Breast epithelium (tissue), 3 donors: ENCODE results near the gene C9orf72.

Source experiments
- POLR2A ChIP-seq: fragments of 450-650 bp; IDR thresholded peaks from one replicate; pipeline ENCODE4 v1.6.1; 2016; ENCODE audit warnings: antibody characterized with exemption, mild to moderate bottlenecking, moderate library complexity
- TF ChIP-seq, protein P1 (sequence below), 3 donors: fragments of 450-650 bp; IDR thresholded peaks; one replicate each; pipeline ENCODE4 v1.5.1; 2016 to 2017; ENCODE audit warnings: antibody characterized with exemption in 3 of 3, mild to moderate bottlenecking in 3 of 3, moderate library complexity in 3 of 3

DNA sequence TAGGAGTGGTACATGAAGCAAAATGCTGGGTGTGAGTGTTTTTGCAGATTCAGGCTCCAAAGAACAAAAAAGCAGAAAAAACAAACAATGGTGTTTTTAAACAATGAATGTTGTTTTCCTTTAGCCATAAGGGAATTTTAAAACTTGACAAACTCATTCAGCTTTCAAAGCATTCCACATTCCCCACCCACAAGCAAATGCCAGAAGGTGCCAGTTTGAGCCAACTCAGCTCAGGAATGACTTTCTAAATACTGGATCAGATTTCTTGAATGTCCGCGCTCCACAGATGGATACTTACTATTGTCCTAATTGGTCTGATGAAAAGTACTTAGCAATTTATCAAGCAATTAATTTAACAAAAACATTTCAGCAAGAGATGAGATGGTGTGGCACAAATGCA, 30.8 kb downstream of the C9orf72 start:
- TF ChIP-seq, protein P1, sequence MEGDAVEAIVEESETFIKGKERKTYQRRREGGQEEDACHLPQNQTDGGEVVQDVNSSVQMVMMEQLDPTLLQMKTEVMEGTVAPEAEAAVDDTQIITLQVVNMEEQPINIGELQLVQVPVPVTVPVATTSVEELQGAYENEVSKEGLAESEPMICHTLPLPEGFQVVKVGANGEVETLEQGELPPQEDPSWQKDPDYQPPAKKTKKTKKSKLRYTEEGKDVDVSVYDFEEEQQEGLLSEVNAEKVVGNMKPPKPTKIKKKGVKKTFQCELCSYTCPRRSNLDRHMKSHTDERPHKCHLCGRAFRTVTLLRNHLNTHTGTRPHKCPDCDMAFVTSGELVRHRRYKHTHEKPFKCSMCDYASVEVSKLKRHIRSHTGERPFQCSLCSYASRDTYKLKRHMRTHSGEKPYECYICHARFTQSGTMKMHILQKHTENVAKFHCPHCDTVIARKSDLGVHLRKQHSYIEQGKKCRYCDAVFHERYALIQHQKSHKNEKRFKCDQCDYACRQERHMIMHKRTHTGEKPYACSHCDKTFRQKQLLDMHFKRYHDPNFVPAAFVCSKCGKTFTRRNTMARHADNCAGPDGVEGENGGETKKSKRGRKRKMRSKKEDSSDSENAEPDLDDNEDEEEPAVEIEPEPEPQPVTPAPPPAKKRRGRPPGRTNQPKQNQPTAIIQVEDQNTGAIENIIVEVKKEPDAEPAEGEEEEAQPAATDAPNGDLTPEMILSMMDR (IDR thresholded peaks at IDR 0.05): no peak
- no peak for TF ChIP-seq POLR2A
